IMR-90 (cell line): ENCODE measurements around the gene RGS12. TPM values are rescaled to one million over a fixed set of nuclear protein-coding genes. Genes with fewer than 3 reads are reported as not detected.

ENCODE experiments used
- ATAC-seq: fragments of 200-7000 bp; cut with Tn5 transposase; 2 replicates; pipeline ENCODE4 v1.9.1; 2020; ENCODE audit warnings: low read depth, mild to moderate bottlenecking, moderate library complexity
- BruUV-seq: library from RNA; stranded (reverse); fragments of 400-500 nt; replicated peaks from 2 replicates; lab custom pipeline; 2021; lab: Mats Ljungman, UMichigan
- CTCF ChIA-PET: fragments of 300-600 bp; formaldehyde crosslinking; extraction: SDS; loops from one replicate; lab custom pipeline; 2021; ENCODE audit warnings: antibody characterized with exemption; lab: Yijun Ruan, JAX
- POLR2A ChIA-PET: fragments of 300-600 bp; sonication (Branson Sonifier 250); formaldehyde crosslinking; loops from one replicate; lab custom pipeline; 2022; ENCODE audit warnings: antibody characterized with exemption; ENCODE audit not compliant: unreplicated experiment; lab: Charles Lee
- DNase-seq: peaks from one replicate; pipeline ENCODE4 v3.0.0; 2013
- H2AFZ ChIP-seq: replicated peaks from 2 replicates; pipeline ENCODE3; 2013; ENCODE audit warnings: low read length, mild to moderate bottlenecking; ENCODE audit not compliant: poor library complexity
- H2AK5ac ChIP-seq: 2 replicates; pipeline ENCODE4 v1.6.1; 2013; ENCODE audit warnings: low read depth, low read length, inconsistent platforms
- H2AK9ac ChIP-seq: replicated peaks from 2 replicates; pipeline ENCODE3; 2013; ENCODE audit warnings: mild to moderate bottlenecking, low read depth, low read length, moderate library complexity; ENCODE audit not compliant: poor library complexity
- H2BK120ac ChIP-seq: 2 replicates; pipeline ENCODE4 v1.6.1; 2013; ENCODE audit warnings: low read depth, low read length, inconsistent platforms
- H2BK15ac ChIP-seq: 3 replicates; pipeline ENCODE4 v1.6.1; 2013; ENCODE audit warnings: low read depth, low read length, inconsistent platforms
- H2BK20ac ChIP-seq: 2 replicates; pipeline ENCODE4 v1.6.1; 2013; ENCODE audit warnings: low read depth, mild to moderate bottlenecking, inconsistent platforms, low read length, moderate library complexity
- H2BK5ac ChIP-seq: 2 replicates; pipeline ENCODE4 v1.6.1; 2013; ENCODE audit warnings: mild to moderate bottlenecking, low read depth, low read length, inconsistent platforms; ENCODE audit not compliant: poor library complexity, severe bottlenecking
- H3K14ac ChIP-seq: replicated peaks from 2 replicates; pipeline ENCODE4 v1.6.1; 2013; ENCODE audit warnings: low read depth, low read length, inconsistent platforms
- H3K18ac ChIP-seq: 2 replicates; pipeline ENCODE4 v1.6.1; 2013; ENCODE audit warnings: low read depth, low read length, control low read depth
- H3K23ac ChIP-seq: 2 replicates; pipeline ENCODE4 v1.6.1; 2013; ENCODE audit warnings: low read depth, low read length, inconsistent platforms
- H3K27ac ChIP-seq: 2 replicates; pipeline ENCODE4 v1.5.1; 2013; ENCODE audit warnings: mild to moderate bottlenecking, control low read depth, low read length; ENCODE audit not compliant: insufficient read depth
- H3K27me3 ChIP-seq: 2 replicates; pipeline ENCODE4 v1.6.1; 2013; ENCODE audit warnings: low read length; ENCODE audit not compliant: control insufficient read depth, insufficient read depth
- H3K36me3 ChIP-seq: 2 replicates; pipeline ENCODE4 v1.6.1; 2013; ENCODE audit warnings: low read length, mixed read lengths; ENCODE audit not compliant: control insufficient read depth, insufficient read depth
- H3K4ac ChIP-seq: 2 replicates; pipeline ENCODE4 v1.6.1; 2013; ENCODE audit warnings: low read depth, low read length, inconsistent platforms
- H3K4me1 ChIP-seq: 2 replicates; pipeline ENCODE4 v1.6.1; 2013; ENCODE audit warnings: low read length, mixed read lengths; ENCODE audit not compliant: control insufficient read depth, insufficient read depth
- H3K4me2 ChIP-seq: 2 replicates; pipeline ENCODE4 v1.6.1; 2013; ENCODE audit warnings: low read depth, mild to moderate bottlenecking, control low read depth, low read length, moderate library complexity
- H3K4me3 ChIP-seq: 2 replicates; pipeline ENCODE4 v1.5.1; 2013; ENCODE audit warnings: low read depth, mild to moderate bottlenecking, control low read depth, low read length, moderate library complexity; ENCODE audit not compliant: insufficient read depth
- H3K56ac ChIP-seq: 2 replicates; pipeline ENCODE4 v1.6.1; 2013; ENCODE audit warnings: low read length, inconsistent platforms; ENCODE audit not compliant: insufficient read depth; ENCODE audit errors: extremely low read depth
- H3K79me1 ChIP-seq, 2 experiments: 2 replicates each; pipeline ENCODE4 v1.6.1; 2013; ENCODE audit warnings: low read length in 2 of 2, inconsistent platforms in 1 of 2, low read depth in 1 of 2
- H3K9ac ChIP-seq: 2 replicates; pipeline ENCODE4 v1.6.1; 2013; ENCODE audit warnings: low read depth, low read length, control low read depth
- H3K9me1 ChIP-seq: 2 replicates; pipeline ENCODE4 v1.6.1; 2013; ENCODE audit warnings: low read length, inconsistent platforms; ENCODE audit not compliant: insufficient read depth
- H3K9me3 ChIP-seq: 2 replicates; pipeline ENCODE4 v1.6.1; 2013; ENCODE audit warnings: low read length; ENCODE audit not compliant: control insufficient read depth, insufficient read depth
- H4K20me1 ChIP-seq: 2 replicates; pipeline ENCODE4 v1.6.1; 2013; ENCODE audit warnings: low read length, inconsistent platforms; ENCODE audit not compliant: insufficient read depth
- H4K5ac ChIP-seq: 2 replicates; pipeline ENCODE4 v1.6.1; 2013; ENCODE audit warnings: mild to moderate bottlenecking, low read depth, low read length, control low read depth
- H4K8ac ChIP-seq, 2 experiments: 2 replicates each; pipeline ENCODE4 v1.6.1; 2013; ENCODE audit warnings: low read depth in 2 of 2, low read length in 2 of 2, control low read depth in 1 of 2, inconsistent platforms in 1 of 2
- H4K91ac ChIP-seq: 2 replicates; pipeline ENCODE4 v1.6.1; 2013; ENCODE audit warnings: low read depth, low read length, inconsistent platforms; ENCODE audit not compliant: insufficient read depth
- BHLHE40 ChIP-seq: fragments of 150-350 bp; IDR thresholded peaks from 2 replicates; pipeline ENCODE4 v1.6.1; 2016; ENCODE audit warnings: mild to moderate bottlenecking, low read depth, low read length
- CEBPB ChIP-seq: IDR thresholded peaks from 2 replicates; pipeline ENCODE4 v1.6.1; 2012; ENCODE audit warnings: low read depth, low read length, improper control_type of control experiment
- CHD1 ChIP-seq: IDR thresholded peaks from 2 replicates; pipeline ENCODE4 v1.6.1; 2012; ENCODE audit warnings: low read depth, low read length, improper control_type of control experiment
- FOS ChIP-seq: fragments of 150-350 bp; IDR thresholded peaks from 2 replicates; pipeline ENCODE4 v1.6.1; 2016; ENCODE audit warnings: low read depth, low read length
- MAFK ChIP-seq: IDR thresholded peaks from 2 replicates; pipeline ENCODE4 v1.6.1; 2012; ENCODE audit warnings: low read depth, low read length, improper control_type of control experiment
- MAZ ChIP-seq: IDR thresholded peaks from 2 replicates; pipeline ENCODE4 v1.6.1; 2012; ENCODE audit warnings: low read depth, mild to moderate bottlenecking, low read length, improper control_type of control experiment, moderate library complexity, borderline replicate concordance
- MXI1 ChIP-seq: IDR thresholded peaks from 2 replicates; pipeline ENCODE4 v1.6.1; 2012; ENCODE audit warnings: low read depth, mild to moderate bottlenecking, low read length, moderate library complexity, borderline replicate concordance
- NFE2L2 ChIP-seq: fragments of 150-350 bp; IDR thresholded peaks from 2 replicates; pipeline ENCODE4 v1.6.1; 2016; ENCODE audit warnings: low read depth, mild to moderate bottlenecking, low read length
- POLR2A ChIP-seq: IDR thresholded peaks from 2 replicates; pipeline ENCODE4 v1.6.1; 2012; ENCODE audit warnings: mild to moderate bottlenecking, low read depth, low read length
- RAD21 ChIP-seq: IDR thresholded peaks from 2 replicates; pipeline ENCODE4 v1.6.1; 2012; ENCODE audit warnings: low read length, improper control_type of control experiment
- RCOR1 ChIP-seq: IDR thresholded peaks from 2 replicates; pipeline ENCODE4 v1.6.1; 2012; ENCODE audit warnings: mild to moderate bottlenecking, low read length, improper control_type of control experiment; ENCODE audit not compliant: insufficient replicate concordance
- SMC3 ChIP-seq: fragments of 150-350 bp; IDR thresholded peaks from 2 replicates; pipeline ENCODE4 v1.6.1; 2016; ENCODE audit warnings: low read depth, mild to moderate bottlenecking, antibody characterized with exemption, low read length, moderate library complexity
- WGBS, 2 experiments: methylation state at CpG; one replicate each; pipeline versions ENCODE4 v1.1.5 to v1.1.7; 2013; ENCODE audit warnings: missing lambda C conversion rate in 2 of 2; ENCODE audit not compliant: insufficient read length in 1 of 2; ENCODE audit errors: extremely low coverage in 2 of 2; 5-methylcytosine and 5-hydroxymethylcytosine counted together
- dilution Hi-C: fragments of 300-500 bp; cut with HindIII; formaldehyde crosslinking; loops from one replicate; pipeline ENCODE4 v1.14.3; 2018; ENCODE audit warnings: low sequenced_read_pairs; ENCODE audit not compliant: unreplicated experiment
- in situ Hi-C: fragments of 300-500 bp; cut with MboI; formaldehyde crosslinking; loops from 3 replicates; pipeline ENCODE4 v1.14.3; 2019; ENCODE audit warnings: low sequenced_read_pairs, inconsistent platforms, mixed read lengths
- intact Hi-C: fragments of 100-400 bp; cut with micrococcal nuclease; formaldehyde crosslinking; loops from 2 replicates; pipeline ENCODE4 v1.10.0; 2022
- polyA plus RNA-seq, 3 experiments: library from polyadenylated mRNA; depleted of rRNA; stranded (reverse); fragments of >200 nt; gene quantifications; 2 replicates each; pipeline ENCODE4 v1.2.3, GENCODE V29; 2012; ENCODE audit warnings: low replicate concordance in 1 of 3
- total RNA-seq: library from RNA; depleted of rRNA; stranded (reverse); fragments of >200 nt; gene quantifications from 2 replicates; pipeline ENCODE4 v1.2.3, GENCODE V29; 2012
- TF ChIP-seq, protein P1 (sequence below): fragments of 150-350 bp; IDR thresholded peaks from 2 replicates; pipeline ENCODE4 v1.6.1; 2017; ENCODE audit warnings: mild to moderate bottlenecking, antibody characterized with exemption, low read length, low read depth
- TF ChIP-seq, protein P2 (sequence below): conservative IDR thresholded peaks from 2 replicates; pipeline ENCODE4 v1.5.1; 2012; ENCODE audit warnings: mild to moderate bottlenecking, low read depth, low read length, improper control_type of control experiment
- TF ChIP-seq, protein P3 (sequence below): fragments of 150-350 bp; IDR thresholded peaks from 2 replicates; pipeline ENCODE4 v1.6.1; 2016; ENCODE audit warnings: low read depth, mild to moderate bottlenecking, low read length, moderate library complexity, borderline replicate concordance

RGS12 gene
- total and polyA plus RNA-seq, 2 of the 4 experiments (the other 2 are of a cell fraction): 11.8 to 12.0 TPM

DNA sequence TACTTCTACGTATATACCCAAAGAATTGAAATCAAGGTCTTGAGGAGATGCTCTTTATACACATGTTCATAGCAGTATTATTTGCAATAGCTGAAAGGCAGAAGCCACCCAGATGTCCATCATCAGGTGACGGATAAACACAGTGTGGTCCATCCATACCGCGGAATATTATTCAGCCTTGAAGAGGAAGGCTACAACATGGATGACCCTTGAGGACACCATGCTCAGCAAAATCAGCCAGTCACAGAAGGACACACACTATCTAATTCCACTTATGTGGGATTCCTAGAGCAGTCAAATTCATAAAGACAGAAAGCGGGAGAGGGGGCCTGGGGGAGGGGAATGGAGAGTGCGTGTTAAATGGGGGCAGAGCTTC is 44.5 kb downstream of the RGS12 start:
- no peak overlapping the region for H4K5ac ChIP-seq
- no peak overlapping the region for H2AFZ ChIP-seq
- no peak overlapping the region for H3K9ac ChIP-seq
- no peak overlapping the region for H2AK9ac ChIP-seq
- no peak overlapping the region for H2BK120ac ChIP-seq
- peaks cover 9% of the 10 kb centered on the region for H3K4me1 ChIP-seq
- H3K56ac ChIP-seq: no peak overlapping the region
- ATAC-seq: no peak
- H3K23ac ChIP-seq: no peak overlapping the region
- H2AK5ac ChIP-seq: no peak overlapping the region
- no peak overlapping the region for H2BK15ac ChIP-seq
- CTCF ChIA-PET: no interaction called here
- no peak overlapping the region for H2BK5ac ChIP-seq
- H3K27me3 ChIP-seq: no peaks in the 10 kb centered on the region
- in situ Hi-C loops: no loop called here
- DNase-seq: no peak
- WGBS, 2 experiments: 92% methylated on average over 2 of the region's 6 CpGs; no CpG with 5 or more reads in 1 of the 2 experiments
- POLR2A ChIA-PET: no interaction called here
- H3K9me3 ChIP-seq: peaks cover 4% of the 10 kb centered on the region
- H3K14ac ChIP-seq: no peak overlapping the region
- H3K4me3 ChIP-seq: no peak overlapping the region
- peaks cover 12% of the 10 kb centered on the region for H3K9me1 ChIP-seq
- H4K8ac ChIP-seq: no peak overlapping the region
- H3K18ac ChIP-seq: no peak overlapping the region
- H2BK20ac ChIP-seq: no peak overlapping the region
- no peak overlapping the region for H3K4me2 ChIP-seq
- H3K36me3 ChIP-seq: peaks cover 1% of the 10 kb centered on the region; the same call in 1 of the 2 replicates
- dilution Hi-C loops: no loop called here
- no TSS peak for BruUV-seq
- no peak overlapping the region for H3K27ac ChIP-seq
- no peak overlapping the region for H4K91ac ChIP-seq
- peaks cover 13 to 68% of the 10 kb centered on the region in 2 experiments for H3K79me1 ChIP-seq
- H3K4ac ChIP-seq: no peak overlapping the region
- intact Hi-C loops: no loop called here
- TF ChIP-seq RCOR1 (no peak), NFE2L2 (no peak), CHD1 (no peak), MXI1 (no peak), RAD21 (no peak), BHLHE40 (no peak), CEBPB (no peak), MAZ (no peak), SMC3 (no peak), FOS (no peak), POLR2A (no peak), MAFK (no peak)
- TF ChIP-seq, protein P1, sequence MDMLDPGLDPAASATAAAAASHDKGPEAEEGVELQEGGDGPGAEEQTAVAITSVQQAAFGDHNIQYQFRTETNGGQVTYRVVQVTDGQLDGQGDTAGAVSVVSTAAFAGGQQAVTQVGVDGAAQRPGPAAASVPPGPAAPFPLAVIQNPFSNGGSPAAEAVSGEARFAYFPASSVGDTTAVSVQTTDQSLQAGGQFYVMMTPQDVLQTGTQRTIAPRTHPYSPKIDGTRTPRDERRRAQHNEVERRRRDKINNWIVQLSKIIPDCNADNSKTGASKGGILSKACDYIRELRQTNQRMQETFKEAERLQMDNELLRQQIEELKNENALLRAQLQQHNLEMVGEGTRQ: no peak
- TF ChIP-seq, protein P2, sequence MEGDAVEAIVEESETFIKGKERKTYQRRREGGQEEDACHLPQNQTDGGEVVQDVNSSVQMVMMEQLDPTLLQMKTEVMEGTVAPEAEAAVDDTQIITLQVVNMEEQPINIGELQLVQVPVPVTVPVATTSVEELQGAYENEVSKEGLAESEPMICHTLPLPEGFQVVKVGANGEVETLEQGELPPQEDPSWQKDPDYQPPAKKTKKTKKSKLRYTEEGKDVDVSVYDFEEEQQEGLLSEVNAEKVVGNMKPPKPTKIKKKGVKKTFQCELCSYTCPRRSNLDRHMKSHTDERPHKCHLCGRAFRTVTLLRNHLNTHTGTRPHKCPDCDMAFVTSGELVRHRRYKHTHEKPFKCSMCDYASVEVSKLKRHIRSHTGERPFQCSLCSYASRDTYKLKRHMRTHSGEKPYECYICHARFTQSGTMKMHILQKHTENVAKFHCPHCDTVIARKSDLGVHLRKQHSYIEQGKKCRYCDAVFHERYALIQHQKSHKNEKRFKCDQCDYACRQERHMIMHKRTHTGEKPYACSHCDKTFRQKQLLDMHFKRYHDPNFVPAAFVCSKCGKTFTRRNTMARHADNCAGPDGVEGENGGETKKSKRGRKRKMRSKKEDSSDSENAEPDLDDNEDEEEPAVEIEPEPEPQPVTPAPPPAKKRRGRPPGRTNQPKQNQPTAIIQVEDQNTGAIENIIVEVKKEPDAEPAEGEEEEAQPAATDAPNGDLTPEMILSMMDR: no peak
- TF ChIP-seq, protein P3, sequence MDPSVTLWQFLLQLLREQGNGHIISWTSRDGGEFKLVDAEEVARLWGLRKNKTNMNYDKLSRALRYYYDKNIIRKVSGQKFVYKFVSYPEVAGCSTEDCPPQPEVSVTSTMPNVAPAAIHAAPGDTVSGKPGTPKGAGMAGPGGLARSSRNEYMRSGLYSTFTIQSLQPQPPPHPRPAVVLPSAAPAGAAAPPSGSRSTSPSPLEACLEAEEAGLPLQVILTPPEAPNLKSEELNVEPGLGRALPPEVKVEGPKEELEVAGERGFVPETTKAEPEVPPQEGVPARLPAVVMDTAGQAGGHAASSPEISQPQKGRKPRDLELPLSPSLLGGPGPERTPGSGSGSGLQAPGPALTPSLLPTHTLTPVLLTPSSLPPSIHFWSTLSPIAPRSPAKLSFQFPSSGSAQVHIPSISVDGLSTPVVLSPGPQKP: no peak
- peaks cover 15% of the 10 kb centered on the region; the same call in 1 of the 2 replicates for H4K20me1 ChIP-seq
